ENCODE data around the gene LHFPL3.

Gene LHFPL3

DNA sequence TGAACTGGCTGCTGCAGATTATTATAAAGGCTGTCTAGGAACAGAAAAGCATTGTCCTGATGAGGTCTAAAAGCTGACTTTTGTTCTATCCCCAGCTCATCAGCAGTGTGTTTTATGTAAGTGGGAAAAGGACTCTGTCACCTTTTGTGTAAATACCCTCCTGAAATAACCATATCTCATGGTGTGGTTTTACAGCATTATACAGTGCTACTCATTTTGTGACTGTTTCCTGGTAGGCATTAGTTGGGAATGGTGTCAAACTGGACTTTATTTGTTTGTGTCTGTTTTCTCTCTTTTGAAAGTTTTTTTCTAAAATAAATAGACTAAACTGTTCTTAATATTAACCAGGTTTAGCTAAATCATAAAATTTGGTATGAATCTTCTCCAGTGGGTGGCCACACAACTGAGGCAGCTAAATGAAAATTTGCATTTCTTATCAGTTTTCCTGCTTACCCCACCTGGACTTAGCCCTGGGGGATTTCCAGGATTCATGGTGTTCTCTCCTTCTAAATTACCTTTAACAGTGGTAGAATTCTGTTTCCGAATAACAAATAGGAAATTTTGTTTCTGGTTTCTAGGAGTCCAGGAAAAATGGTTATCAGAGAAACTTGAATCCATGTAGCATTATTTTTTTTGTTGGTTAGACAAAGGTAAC, 140.9 kb downstream of the LHFPL3 start:
- no peak overlapping the region for H3K4me3 ChIP-seq (ENCODE audit: low read depth, low read length)
- TF ChIP-seq, protein P1, sequence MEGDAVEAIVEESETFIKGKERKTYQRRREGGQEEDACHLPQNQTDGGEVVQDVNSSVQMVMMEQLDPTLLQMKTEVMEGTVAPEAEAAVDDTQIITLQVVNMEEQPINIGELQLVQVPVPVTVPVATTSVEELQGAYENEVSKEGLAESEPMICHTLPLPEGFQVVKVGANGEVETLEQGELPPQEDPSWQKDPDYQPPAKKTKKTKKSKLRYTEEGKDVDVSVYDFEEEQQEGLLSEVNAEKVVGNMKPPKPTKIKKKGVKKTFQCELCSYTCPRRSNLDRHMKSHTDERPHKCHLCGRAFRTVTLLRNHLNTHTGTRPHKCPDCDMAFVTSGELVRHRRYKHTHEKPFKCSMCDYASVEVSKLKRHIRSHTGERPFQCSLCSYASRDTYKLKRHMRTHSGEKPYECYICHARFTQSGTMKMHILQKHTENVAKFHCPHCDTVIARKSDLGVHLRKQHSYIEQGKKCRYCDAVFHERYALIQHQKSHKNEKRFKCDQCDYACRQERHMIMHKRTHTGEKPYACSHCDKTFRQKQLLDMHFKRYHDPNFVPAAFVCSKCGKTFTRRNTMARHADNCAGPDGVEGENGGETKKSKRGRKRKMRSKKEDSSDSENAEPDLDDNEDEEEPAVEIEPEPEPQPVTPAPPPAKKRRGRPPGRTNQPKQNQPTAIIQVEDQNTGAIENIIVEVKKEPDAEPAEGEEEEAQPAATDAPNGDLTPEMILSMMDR (IDR thresholded peaks at IDR 0.05; ENCODE audit: low read depth, low read length) = no peak

DNA sequence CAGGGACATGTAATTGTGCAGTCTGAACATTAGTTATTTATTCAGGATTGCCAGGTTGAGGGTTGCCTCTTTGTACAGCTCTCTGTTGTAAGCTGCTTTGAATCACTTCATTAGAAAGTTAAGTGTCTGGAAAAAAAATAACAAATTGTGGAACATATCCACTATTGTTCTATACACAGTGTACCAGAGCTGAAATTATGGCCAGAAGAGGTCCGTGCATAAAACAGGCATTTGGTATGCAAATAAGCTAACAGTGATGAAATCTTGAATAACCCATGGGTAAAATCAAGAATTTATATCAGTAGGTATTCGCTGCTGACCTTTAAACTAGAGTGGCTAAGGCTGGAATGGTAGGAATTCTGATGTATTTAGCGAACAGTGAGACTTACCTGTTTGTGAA, 152.1 kb downstream of the LHFPL3 start:
- TF ChIP-seq, protein P1 (IDR thresholded peaks at IDR 0.05; ENCODE audit: low read depth, low read length) = no peak
- no peak overlapping the region for H3K4me3 ChIP-seq (ENCODE audit: low read depth, low read length)

DNA sequence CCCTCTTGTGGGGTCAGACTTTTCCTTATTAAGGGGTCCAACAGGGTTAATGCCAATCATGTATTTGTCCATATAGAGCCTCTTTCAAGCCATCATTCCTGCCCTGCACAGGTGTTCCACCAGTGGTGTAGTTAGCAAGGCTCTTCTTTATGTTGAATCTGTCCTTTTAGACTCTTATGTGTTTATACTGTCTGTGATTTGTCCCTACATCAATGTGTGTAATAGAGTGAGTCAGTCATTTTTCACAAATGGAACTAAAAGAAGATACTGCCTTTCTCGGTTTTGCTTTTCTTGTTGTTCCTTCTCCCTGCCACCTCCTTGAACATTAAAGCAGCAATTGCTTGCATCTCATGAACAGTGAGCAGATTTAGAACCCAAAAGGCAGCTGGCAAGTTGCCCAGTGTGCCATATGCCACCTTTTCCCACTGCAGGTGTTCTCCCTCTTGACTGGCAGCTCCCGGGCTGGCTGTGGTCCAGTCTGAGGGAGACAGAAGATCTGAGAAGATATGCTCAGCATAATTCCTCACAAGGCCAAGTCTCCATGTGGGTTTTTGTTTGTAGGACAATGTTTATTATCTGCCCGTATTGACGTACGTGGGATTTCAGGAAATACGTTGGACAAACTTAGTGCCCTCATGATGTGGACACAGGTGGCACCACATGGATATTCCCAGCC, 154.1 kb downstream of the LHFPL3 start:
- TF ChIP-seq, protein P1 (IDR thresholded peaks at IDR 0.05; ENCODE audit: low read depth, low read length) = no peak

DNA sequence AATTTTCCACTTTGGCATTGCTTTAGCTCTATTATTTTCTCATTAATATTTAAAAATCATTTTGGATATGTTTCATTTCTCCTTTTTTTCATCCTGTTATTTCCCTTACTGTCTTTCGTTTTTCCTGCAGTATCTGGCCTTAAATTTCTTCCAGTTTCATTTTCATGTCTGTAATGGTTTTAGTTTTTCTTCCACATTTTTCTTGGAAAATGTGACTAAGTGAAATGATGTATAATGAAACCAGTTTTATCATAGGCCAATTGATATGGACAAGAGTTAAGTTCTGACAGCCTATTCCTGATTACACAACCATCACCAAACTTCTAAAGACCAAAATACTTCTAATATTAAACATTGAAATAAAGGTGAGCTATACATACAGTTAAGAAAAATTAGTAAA, 158.5 kb downstream of the LHFPL3 start:
- TF ChIP-seq, protein P1 (IDR thresholded peaks at IDR 0.05; ENCODE audit: low read depth, low read length) = no peak
- H3K4me3 ChIP-seq (ENCODE audit: low read depth, low read length) = no peak overlapping the region

More for the DNA sequence above, 154.1 kb downstream of the LHFPL3 start:
- H3K4me3 ChIP-seq (ENCODE audit: low read depth, low read length) = no peak overlapping the region

DNA sequence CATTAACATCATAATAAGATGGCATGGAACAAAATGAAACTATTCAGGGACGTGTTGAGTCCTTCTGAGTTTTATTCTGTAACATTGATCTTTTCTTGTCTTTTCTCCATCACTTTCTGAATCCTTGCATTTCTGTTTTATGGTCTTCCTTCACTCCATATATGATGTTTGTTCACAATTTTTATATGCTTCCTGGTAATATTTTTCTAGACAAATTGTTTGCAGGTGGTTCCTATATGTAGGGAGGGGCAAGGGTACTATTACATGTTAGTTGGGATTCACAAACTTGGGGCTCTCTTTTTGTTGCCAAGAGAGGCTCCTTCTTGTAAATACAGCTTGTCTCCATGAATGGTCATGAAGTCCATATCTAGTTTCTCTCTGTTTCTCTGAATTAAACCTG, 159.2 kb downstream of the LHFPL3 start:
- H3K4me3 ChIP-seq (ENCODE audit: low read depth, low read length) = no peak overlapping the region
- TF ChIP-seq, protein P1 (IDR thresholded peaks at IDR 0.05; ENCODE audit: low read depth, low read length) = no peak

DNA sequence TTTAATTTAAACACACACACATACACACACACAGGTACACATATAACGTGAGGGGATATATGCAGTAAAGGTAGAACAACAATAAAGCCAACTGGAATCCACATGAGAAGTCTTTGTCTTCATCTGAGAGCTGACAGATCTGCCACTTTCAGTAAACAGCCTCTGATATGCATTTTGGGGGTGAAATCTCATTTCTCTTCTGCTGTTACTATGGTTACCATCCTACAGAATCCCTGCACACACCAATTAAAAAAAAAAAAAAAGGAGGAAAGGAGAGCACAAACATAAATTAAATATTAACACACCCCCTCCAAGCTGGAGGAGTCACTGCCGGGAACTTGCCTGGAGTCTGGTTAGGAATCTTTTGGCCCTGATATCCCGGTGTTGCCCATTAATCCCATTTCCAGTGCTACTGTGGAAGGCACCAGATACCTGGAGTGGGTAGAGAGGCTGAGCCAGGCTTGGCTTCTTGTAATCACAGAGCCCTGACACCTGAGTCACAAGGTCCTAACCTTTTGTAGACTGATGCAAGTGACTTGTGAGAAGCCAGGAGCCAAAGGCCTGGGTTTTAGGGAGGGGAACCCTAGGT, 169.1 kb downstream of the LHFPL3 start:
- no peak overlapping the region for H3K4me3 ChIP-seq (ENCODE audit: low read depth, low read length)

More for the DNA sequence above, 169.1 kb downstream of the LHFPL3 start:
- TF ChIP-seq, protein P1 (IDR thresholded peaks at IDR 0.05; ENCODE audit: low read depth, low read length) = no peak

Measured in WI38 (cell line).